SKM-1 treated with dmso at 0.1 percent for 144 hours (cell line): ENCODE measurements around the gene PACSIN3.
"Not testable (repeated sequence)": the region's sequence is repeated elsewhere in the genome, so short reads cannot be mapped to it uniquely, and the experiment has no call there.

Source experiments
- DNase-seq: peaks from one replicate; lab custom pipeline; 2025; ENCODE audit not compliant: unreplicated experiment; lab: John Stamatoyannopoulos, UW

Gene PACSIN3

DNA sequence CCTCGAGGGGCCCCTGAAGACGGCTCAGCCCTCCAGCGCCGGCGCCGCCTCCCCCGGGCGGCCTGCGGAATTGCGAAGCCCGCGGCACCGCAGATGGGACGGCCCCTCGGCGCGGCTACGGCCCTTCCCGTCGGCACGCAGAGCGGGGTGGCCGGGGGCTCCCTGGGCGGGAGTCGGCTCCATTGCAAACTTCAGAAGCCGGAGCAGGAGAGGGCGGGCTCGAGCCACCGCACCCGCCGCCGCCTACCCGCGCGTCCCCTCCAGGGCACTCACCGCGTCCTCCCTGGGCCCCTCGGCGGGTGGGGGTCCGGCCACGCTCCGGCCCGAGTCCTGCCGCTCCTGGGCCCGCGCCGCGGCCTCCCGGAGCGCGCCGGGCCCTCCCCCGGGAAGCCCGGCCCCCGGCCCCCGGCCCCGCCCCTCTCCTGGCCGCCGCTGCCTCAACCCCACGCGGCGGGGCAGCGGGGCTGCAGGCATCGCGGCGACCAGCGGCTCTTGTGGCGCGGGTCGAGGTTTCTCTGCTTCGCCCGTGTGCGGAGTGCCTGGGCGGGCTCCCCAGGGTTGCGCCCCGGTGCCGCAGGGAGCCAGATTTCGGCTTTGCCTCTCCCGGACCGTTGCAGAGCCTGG, at the start of gene PACSIN3:
PACSIN3 (minus strand) TSS at position 359 of the 624 bp plus-strand sequence. CDS start 3,707 bp downstream, outside the sequence.
- peak; percentile 32 for DNase-seq

DNA sequence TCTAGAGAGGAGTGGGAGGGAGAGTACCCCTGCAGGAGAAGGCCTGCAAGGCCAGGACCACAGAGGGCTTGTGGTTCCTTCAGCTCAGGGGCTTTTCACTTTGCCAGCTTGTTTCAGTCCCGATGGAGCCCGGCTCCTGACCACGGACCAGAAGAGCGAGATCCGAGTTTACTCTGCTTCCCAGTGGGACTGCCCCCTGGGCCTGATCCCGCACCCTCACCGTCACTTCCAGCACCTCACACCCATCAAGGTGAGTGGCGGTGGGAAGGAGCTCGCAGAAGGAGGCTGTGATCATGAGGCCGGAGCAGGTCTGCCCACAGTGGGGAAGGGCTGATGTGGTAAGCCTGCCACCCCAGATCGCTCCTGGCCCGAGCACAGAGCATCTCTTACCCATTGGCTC, 48.9 kb upstream of the PACSIN3 start:
- DNase-seq: no peak

DNA sequence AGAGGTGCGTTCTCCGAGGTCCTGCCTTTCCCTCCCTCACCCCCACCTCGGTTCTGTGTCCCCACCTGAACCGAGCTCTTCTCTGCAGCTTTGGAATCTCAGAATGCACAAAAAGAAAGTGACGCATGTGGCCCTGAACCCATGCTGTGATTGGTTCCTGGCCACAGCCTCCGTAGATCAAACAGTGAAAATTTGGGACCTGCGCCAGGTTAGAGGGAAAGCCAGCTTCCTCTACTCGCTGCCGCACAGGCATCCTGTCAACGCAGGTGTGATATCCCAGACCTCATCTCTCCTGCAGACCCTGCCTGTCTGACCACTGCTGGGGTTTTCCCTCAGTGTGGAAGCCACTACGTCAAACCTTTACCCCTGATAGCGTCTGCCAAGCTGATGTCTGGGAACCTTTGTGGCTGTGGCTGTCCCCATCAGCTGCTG, 48.5 kb upstream of the PACSIN3 start:
- DNase-seq: no peak

DNA sequence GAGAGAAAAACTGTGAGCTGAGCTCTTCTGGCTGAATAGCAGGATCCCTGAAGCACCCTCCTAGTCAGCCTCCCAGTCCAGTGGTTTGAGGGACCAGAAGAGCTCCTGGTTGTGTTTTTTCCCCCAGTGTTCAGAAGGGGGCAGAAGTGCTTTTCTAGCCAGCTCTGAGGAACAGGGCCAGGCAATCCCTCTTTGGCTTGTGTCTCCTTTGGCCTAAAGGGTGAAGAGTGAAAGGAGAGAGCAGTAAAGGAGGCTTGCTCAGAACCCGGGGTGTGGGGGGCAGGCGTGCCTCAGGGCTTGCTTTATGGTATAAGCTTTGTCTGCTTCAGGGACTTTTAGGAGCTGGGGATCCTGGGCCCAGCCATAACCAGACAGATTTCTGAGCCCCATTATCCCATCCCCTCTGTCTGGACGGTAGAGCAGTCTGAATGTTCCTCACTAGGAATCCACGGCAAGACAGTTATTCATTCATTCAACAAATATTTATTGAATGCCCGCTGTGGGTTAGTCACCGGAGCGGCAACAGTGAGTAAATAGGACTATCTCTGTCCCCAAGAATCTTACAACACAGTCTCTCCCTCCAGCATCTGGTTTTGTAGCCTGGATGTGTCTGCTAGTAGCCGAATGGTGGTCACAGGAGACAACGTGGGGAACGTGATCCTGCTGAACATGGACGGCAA, 47.9 kb upstream of the PACSIN3 start:
- DNase-seq: no peak

DNA sequence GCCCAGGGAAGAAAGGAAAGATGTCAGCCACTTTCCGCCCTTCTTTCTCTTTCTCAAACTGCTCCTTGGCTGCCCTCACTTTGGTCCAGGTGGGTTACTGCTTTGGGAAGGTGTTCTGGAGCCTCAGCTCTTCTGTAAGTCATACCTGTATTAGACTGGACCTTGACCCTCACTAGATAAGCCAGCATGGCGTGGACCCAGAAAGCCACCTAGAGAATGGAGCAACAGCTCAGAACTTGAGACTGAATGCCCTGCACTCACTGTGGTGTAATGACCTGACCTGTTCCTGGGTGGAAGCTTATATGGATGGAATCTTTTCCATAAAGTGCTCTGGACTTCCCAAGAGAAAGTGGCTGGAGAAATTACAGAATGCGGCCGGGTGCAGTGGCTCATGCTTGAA, 46.8 kb upstream of the PACSIN3 start:
- no peak for DNase-seq

- DNase-seq: no peak
Observed at GRCh38 chr11:47229161-47229560, 42.9 kb upstream of the PACSIN3 start.

GRCh38 chr11:47225552-47226400, 39.5 kb upstream of the PACSIN3 start:
- DNase-seq: no peak

- DNase-seq: no peak
Observed at GRCh38 chr11:47222696-47223095, 36.5 kb upstream of the PACSIN3 start.

DNA sequence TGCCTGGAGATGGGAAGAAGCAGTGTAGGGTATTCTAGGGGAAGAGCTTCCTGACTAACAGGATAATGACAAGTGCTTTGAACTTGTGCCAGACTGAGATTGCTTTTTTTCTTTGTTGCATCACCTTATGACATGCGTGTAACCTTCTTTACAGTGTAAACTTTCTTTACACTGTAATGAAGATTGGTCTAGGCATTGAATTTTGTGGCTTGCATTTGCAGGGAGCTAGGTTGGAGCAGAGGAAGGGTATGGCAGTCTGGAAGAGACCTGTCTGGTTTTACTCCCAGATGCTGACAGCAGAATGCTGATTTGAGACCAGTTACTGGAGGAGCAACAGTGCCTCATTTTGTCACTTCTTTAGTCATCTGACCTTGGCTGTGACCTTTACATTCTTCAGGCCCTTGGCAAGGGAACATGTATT, 34.2 kb upstream of the PACSIN3 start:
- DNase-seq: no peak

- DNase-seq: no peak
Observed at GRCh38 chr11:47216121-47216798, 30.0 kb upstream of the PACSIN3 start.

GRCh38 chr11:47215366-47215910, 29.2 kb upstream of the PACSIN3 start:
- DNase-seq: no peak

DNA sequence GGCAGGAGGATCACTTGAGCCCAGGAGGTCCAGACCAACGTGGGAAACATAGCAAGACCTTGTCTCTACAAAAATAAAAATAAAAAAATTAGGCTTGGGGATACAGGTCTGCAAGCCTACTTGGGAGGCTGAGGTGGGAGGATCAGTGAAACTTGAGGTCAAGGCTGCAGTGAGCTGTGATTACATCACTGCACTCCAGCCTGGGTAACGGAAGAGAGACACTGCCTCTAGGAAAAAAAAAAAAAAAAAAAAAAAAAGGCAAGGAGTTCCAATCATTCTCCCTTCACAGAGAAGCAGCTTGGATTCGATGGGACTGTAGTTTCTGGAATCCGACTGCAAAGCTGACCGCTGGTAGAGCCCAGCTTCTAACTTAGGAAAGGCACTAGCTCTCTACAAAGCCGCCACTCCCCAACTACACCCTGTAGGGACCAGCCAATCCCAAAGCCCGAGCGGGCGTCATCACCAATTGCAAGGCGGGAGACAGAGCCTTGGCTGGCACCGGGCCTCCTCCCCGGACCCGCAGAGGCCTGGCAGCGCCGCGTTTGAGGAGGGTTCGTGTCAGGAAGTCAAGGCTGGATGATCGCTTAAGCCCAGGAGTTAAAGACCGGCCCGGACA, 27.8 kb upstream of the PACSIN3 start:
- DNase-seq: peak; percentile 82

DNA sequence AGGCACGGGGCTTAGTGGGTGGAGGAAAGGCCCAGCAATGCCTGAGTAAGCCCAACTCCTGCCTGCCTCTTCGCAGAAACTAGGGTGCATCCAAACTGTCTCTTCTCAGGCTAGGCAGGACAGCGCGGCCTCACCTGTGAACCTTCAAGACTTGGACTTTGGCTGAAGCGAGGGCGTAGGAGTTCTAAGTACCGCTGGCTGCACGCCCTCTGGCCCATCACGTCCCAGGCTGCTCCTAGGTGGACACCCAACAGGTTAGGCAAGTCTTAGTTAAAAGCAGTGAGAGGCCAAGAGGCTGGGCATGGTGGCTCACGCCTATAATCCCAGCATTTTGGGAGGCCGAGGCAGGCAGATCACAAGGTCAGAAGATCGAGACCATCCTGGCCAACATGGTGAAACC, 26.7 kb upstream of the PACSIN3 start:
- no peak for DNase-seq

GRCh38 chr11:47208628-47209027, 22.4 kb upstream of the PACSIN3 start:
- DNase-seq: no peak

DNA sequence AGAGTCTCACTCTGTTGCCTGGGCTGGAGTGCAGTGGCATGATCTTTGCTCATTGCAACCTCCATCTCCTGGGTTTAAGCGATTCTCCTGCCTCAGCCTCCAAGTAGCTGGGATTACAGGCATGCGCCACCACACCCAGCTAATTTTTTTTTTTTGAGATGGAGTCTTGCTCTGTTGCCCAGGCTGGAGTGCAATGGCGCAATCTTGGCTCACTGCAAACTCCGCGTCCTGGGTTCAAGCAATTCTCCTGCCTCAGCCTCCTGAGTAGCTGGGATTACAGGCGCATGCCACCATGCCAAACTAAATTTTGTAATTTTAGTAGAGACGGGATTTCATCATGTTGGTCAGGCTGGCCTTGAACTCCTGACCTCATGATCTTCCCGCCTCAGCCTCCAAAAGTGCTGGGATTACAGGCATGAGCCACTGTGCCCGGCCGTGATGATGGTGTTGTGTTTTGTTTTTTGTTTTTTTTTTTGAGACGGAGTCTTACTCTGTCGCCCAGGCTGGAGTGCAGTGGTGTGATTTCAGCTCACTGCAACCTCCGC, 21.8 kb upstream of the PACSIN3 start:
- DNase-seq: not testable (repeated sequence)

GRCh38 chr11:47207459-47207858, 21.2 kb upstream of the PACSIN3 start:
- DNase-seq: no peak

DNA sequence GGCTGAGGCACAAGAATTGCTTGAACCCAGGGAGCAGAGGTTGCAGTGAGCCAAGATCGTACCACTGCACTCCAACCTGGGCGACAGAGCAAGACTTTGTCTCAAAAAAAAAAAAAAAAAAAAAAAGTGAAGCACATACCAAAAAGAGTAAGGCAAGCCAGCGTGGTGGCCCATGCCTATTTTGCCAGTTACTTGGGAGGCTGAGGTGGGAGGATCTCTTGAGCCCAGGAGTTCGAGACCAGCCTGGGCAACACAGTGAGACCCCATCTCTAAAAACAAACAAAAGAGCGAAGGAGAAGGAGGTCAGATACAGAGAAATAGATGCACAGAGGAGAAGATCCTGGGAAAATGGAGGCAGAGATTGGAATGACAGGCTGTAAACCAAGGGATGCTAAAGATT, 20.3 kb upstream of the PACSIN3 start:
- not testable (repeated sequence) for DNase-seq

- no peak for DNase-seq
Observed at GRCh38 chr11:47204637-47204989, 18.4 kb upstream of the PACSIN3 start.

DNA sequence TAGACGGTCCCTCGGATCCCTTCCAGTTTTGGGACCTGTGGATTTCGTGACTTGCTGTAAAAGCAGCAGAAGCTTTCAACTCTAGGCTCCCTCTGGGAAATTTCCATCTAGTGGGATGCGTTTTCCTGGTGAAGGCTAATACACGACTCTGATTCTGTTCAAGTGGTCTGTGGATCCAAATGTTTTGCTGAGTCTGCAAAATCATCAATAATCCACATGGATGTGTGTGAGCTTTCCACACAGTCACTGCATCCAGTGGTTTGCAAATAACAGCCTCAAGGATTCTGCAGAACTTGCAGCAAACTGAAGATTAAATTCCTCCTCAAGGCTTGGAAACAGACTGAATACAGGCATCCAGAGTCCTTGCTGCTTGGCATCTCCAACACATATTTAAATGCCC, 16.3 kb upstream of the PACSIN3 start:
- DNase-seq: no peak

DNA sequence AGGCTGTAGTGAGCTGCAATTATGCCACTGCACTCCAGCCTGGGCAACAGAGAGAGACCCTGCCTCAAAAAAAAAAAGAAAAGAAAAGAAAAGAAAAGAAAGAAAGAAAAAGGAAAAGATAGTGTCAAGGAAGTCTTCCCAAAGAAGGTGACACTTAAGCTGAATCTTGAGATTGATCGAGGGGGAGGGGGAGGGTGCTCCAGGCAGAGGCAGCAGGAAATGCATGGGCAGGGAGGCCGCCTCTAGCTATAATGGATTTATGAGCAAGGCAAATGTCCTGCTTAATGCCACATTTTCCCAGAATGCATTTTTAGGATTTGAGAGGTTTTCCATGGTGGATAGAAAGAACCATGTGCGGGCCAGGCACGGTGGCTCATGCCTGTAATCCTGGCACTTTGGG, 14.8 kb upstream of the PACSIN3 start:
- DNase-seq: no peak
